Measurements from ENCODE around the gene NKG7.

NKG7 gene

GRCh38 chr19:51361239-51361638 is 11.2 kb downstream of the NKG7 start:
- H3K36me3 ChIP-seq (ENCODE audit: control insufficient read depth in 1 of 2, insufficient read depth in 2 of 2, low read depth in 1 of 2, low read length in 2 of 2) = peaks cover 5 to 11% of the 10 kb centered on the region in 2 experiments
- no peak overlapping the region for H3K4ac ChIP-seq (ENCODE audit: low read depth in 1 of 2, low read length in 2 of 2)
- no peak overlapping the region for H3K23ac ChIP-seq (ENCODE audit: low read length in 2 of 2)
- no peak overlapping the region for H3K18ac ChIP-seq (ENCODE audit: low read depth in 1 of 2, low read length in 2 of 2)
- H3K9me3 ChIP-seq (ENCODE audit: control insufficient read depth, low read length) = no peaks in the 10 kb centered on the region
- no peak overlapping the region for H2AK5ac ChIP-seq (ENCODE audit: low read length, severe bottlenecking)
- H3K9ac ChIP-seq (ENCODE audit: low read length) = no peak overlapping the region
- H4K91ac ChIP-seq (ENCODE audit: low read length) = no peak overlapping the region
- H3K4me3 ChIP-seq (ENCODE audit: insufficient read depth in 1 of 2, low read depth in 1 of 2, low read length in 2 of 2) = no peak overlapping the region
- no peak overlapping the region for H3K27ac ChIP-seq (ENCODE audit: low read length, poor library complexity, severe bottlenecking)
- WGBS = 95% methylated on average over 13 of the region's 13 CpGs
- no peak for DNase-seq
- no peak overlapping the region for H2BK5ac ChIP-seq (ENCODE audit: low read depth, low read length, poor library complexity, severe bottlenecking)
- no peak overlapping the region for H3K4me2 ChIP-seq (ENCODE audit: low read length, poor library complexity, severe bottlenecking)
- no peak overlapping the region for H2AFZ ChIP-seq (ENCODE audit: low read depth, low read length)
- H2BK120ac ChIP-seq (ENCODE audit: low read depth, low read length) = no peak overlapping the region
- no peaks in the 10 kb centered on the region for H3K27me3 ChIP-seq (ENCODE audit: control insufficient read depth in 1 of 2, insufficient read depth in 1 of 2, low read length in 2 of 2)
- no peak overlapping the region for H4K8ac ChIP-seq (ENCODE audit: low read length)
- no peak overlapping the region for H2BK12ac ChIP-seq (ENCODE audit: low read length in 2 of 2)
- H3K79me1 ChIP-seq (replicated peaks; ENCODE audit: low read length, poor library complexity, severe bottlenecking) = peaks cover 30% of the 10 kb centered on the region
- peak overlapping the region; percentile 70 for H2BK15ac ChIP-seq (ENCODE audit: low read depth, poor library complexity, severe bottlenecking)
- peaks cover 30% of the 10 kb centered on the region for H3K4me1 ChIP-seq (ENCODE audit: control insufficient read depth, insufficient read depth, low read depth, low read length)
- H3K14ac ChIP-seq (ENCODE audit: low read length in 2 of 2) = no peak overlapping the region

DNA sequence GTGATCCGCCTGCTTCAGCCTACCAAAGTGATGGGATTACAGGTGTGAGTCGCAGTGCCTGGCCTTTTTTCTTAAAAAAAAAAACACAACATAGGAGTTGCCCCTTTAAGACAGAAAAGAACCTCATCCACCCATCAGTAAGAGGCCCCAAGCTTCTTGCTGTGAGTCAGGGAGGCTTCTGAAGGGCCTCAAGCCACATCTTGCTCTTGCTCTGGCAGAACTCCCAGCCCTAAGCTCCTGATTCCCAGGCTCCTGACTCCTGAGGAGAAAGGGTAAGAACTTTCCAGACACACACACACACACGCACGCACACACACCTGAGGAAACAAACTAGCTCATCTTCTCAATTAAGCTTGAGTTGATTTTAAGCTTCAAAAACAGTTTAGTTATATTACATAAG is 13.2 kb downstream of the NKG7 start:
- Histone ChIP-seq H2BK15ac (ENCODE audit: low read depth, poor library complexity, severe bottlenecking) (no peak overlapping the region), H3K4me3 (ENCODE audit: insufficient read depth in 1 of 2, low read depth in 1 of 2, low read length in 2 of 2) (no peak overlapping the region), H3K4me2 (ENCODE audit: low read length, poor library complexity, severe bottlenecking) (no peak overlapping the region), H3K14ac (ENCODE audit: low read length in 2 of 2) (no peak overlapping the region), H3K4ac (ENCODE audit: low read depth in 1 of 2, low read length in 2 of 2) (no peak overlapping the region), H2AFZ (ENCODE audit: low read depth, low read length) (no peak overlapping the region), H3K36me3 (ENCODE audit: control insufficient read depth in 1 of 2, insufficient read depth in 2 of 2, low read depth in 1 of 2, low read length in 2 of 2) (peaks cover 6 to 11% of the 10 kb centered on the region in 2 experiments), H2AK5ac (ENCODE audit: low read length, severe bottlenecking) (no peak overlapping the region), H3K23ac (ENCODE audit: low read length in 2 of 2) (no peak overlapping the region), H3K27me3 (ENCODE audit: control insufficient read depth in 1 of 2, insufficient read depth in 1 of 2, low read length in 2 of 2) (no peaks in the 10 kb centered on the region), H4K8ac (ENCODE audit: low read length) (no peak overlapping the region), H3K18ac (ENCODE audit: low read depth in 1 of 2, low read length in 2 of 2) (peak overlapping the region in 1 of 2 experiments; percentile 60), H3K79me1 (replicated peaks; ENCODE audit: low read length, poor library complexity, severe bottlenecking) (peaks cover 25% of the 10 kb centered on the region), H3K9me3 (ENCODE audit: control insufficient read depth, low read length) (no peaks in the 10 kb centered on the region), H4K91ac (ENCODE audit: low read length) (no peak overlapping the region), H2BK5ac (ENCODE audit: low read depth, low read length, poor library complexity, severe bottlenecking) (no peak overlapping the region), H2BK12ac (ENCODE audit: low read length in 2 of 2) (peak overlapping the region in 1 of 2 experiments; percentile 72), H2BK120ac (ENCODE audit: low read depth, low read length) (peak overlapping the region; percentile 81), H3K9ac (ENCODE audit: low read length) (peak overlapping the region; percentile 45), H3K4me1 (ENCODE audit: control insufficient read depth, insufficient read depth, low read depth, low read length) (peaks cover 25% of the 10 kb centered on the region), H3K27ac (ENCODE audit: low read length, poor library complexity, severe bottlenecking) (peak overlapping the region; percentile 34)
- 80% methylated on average over 2 of the region's 4 CpGs for WGBS
- DNase-seq = peak; percentile 87

DNA sequence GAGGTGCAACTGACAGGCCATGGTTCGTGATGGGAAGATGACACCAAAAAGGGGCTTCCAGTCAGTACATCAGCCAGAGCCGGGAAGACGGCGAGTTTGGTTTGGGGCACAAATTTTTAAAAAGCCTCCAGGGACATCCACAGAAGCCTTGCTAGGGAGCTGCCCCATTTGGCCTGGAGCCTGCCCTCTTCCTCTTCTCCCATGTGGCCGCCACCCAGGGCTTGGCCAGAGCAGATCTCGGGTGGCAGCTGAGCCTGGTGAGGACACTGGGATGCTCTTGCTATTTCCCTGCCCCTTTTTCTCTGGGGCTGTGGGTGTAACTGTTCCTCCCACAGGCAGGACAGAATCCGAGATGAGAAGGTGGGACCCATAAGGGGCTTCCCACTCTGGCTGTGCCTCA is 14.5 kb downstream of the NKG7 start:
- 95% methylated on average over 6 of the region's 7 CpGs for WGBS
- peaks cover 7 to 17% of the 10 kb centered on the region in 2 experiments for H3K36me3 ChIP-seq (ENCODE audit: control insufficient read depth in 1 of 2, insufficient read depth in 2 of 2, low read depth in 1 of 2, low read length in 2 of 2)
- no peak overlapping the region for H3K27ac ChIP-seq (ENCODE audit: low read length, poor library complexity, severe bottlenecking)
- no peak overlapping the region for H3K18ac ChIP-seq (ENCODE audit: low read depth in 1 of 2, low read length in 2 of 2)
- no peak overlapping the region for H2AFZ ChIP-seq (ENCODE audit: low read depth, low read length)
- no peak for DNase-seq
- H3K4me2 ChIP-seq (ENCODE audit: low read length, poor library complexity, severe bottlenecking) = no peak overlapping the region
- no peak overlapping the region for H4K91ac ChIP-seq (ENCODE audit: low read length)
- H2BK5ac ChIP-seq (ENCODE audit: low read depth, low read length, poor library complexity, severe bottlenecking) = no peak overlapping the region
- H2AK5ac ChIP-seq (ENCODE audit: low read length, severe bottlenecking) = no peak overlapping the region
- H3K27me3 ChIP-seq (ENCODE audit: control insufficient read depth in 1 of 2, insufficient read depth in 1 of 2, low read length in 2 of 2) = no peaks in the 10 kb centered on the region
- peaks cover 22% of the 10 kb centered on the region for H3K4me1 ChIP-seq (ENCODE audit: control insufficient read depth, insufficient read depth, low read depth, low read length)
- no peak overlapping the region for H3K4me3 ChIP-seq (ENCODE audit: insufficient read depth in 1 of 2, low read depth in 1 of 2, low read length in 2 of 2)
- peak overlapping the region in 1 of 2 experiments; percentile 71 for H3K14ac ChIP-seq (ENCODE audit: low read length in 2 of 2)
- H3K4ac ChIP-seq (ENCODE audit: low read depth in 1 of 2, low read length in 2 of 2) = peak overlapping the region in 1 of 2 experiments; percentile 50
- no peak overlapping the region for H2BK120ac ChIP-seq (ENCODE audit: low read depth, low read length)
- no peak overlapping the region for H3K23ac ChIP-seq (ENCODE audit: low read length in 2 of 2)
- no peak overlapping the region for H3K9ac ChIP-seq (ENCODE audit: low read length)
- peak overlapping the region in 1 of 2 experiments; percentile 69 for H2BK12ac ChIP-seq (ENCODE audit: low read length in 2 of 2)
- no peak overlapping the region for H4K8ac ChIP-seq (ENCODE audit: low read length)
- no peaks in the 10 kb centered on the region for H3K9me3 ChIP-seq (ENCODE audit: control insufficient read depth, low read length)
- peaks cover 21% of the 10 kb centered on the region for H3K79me1 ChIP-seq (replicated peaks; ENCODE audit: low read length, poor library complexity, severe bottlenecking)
- H2BK15ac ChIP-seq (ENCODE audit: low read depth, poor library complexity, severe bottlenecking) = no peak overlapping the region

DNA sequence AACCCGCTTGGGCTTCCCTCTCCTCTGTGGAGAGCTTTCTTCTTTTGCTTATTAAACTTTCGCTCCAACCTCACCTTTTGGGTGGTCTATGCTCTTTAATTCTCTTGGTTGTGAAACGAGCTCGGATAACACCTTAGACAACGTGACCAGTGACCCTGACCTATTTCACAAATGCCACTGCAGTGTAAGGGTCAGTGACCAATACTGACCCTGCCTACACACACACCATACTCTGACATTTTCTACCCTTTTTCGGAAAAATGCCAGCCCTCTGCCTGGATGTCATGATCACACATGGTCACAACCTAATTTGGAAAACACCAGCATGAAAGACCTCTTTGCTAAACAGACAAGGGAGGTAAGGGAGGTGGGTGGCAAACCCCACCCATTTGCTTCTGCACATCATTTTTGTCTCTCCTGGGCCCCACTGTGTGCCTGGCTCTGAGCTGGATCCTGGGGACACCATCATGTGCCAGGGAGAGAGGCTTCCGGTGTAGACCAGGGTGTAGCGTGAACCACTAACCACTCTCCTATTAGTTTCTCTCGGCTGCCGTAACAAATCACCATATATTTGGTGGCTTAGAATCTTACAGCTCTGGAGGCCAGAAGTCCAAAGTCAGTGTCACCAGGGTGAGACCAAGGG is 16.2 kb downstream of the NKG7 start:
- no peak overlapping the region for H4K91ac ChIP-seq (ENCODE audit: low read length)
- 98% methylated on average over 10 of the region's 10 CpGs for WGBS
- no peak overlapping the region for H2BK12ac ChIP-seq (ENCODE audit: low read length in 2 of 2)
- no peak overlapping the region for H2BK15ac ChIP-seq (ENCODE audit: low read depth, poor library complexity, severe bottlenecking)
- H2AK5ac ChIP-seq (ENCODE audit: low read length, severe bottlenecking) = no peak overlapping the region
- peaks cover 18% of the 10 kb centered on the region for H3K79me1 ChIP-seq (replicated peaks; ENCODE audit: low read length, poor library complexity, severe bottlenecking)
- no peak overlapping the region for H3K18ac ChIP-seq (ENCODE audit: low read depth in 1 of 2, low read length in 2 of 2)
- H2BK5ac ChIP-seq (ENCODE audit: low read depth, low read length, poor library complexity, severe bottlenecking) = no peak overlapping the region
- H3K9me3 ChIP-seq (ENCODE audit: control insufficient read depth, low read length) = no peaks in the 10 kb centered on the region
- no peak overlapping the region for H3K9ac ChIP-seq (ENCODE audit: low read length)
- H3K36me3 ChIP-seq (ENCODE audit: control insufficient read depth in 1 of 2, insufficient read depth in 2 of 2, low read depth in 1 of 2, low read length in 2 of 2) = peaks cover 21 to 34% of the 10 kb centered on the region in 2 experiments
- H3K4me1 ChIP-seq (ENCODE audit: control insufficient read depth, insufficient read depth, low read depth, low read length) = peaks cover 13% of the 10 kb centered on the region
- H3K27ac ChIP-seq (ENCODE audit: low read length, poor library complexity, severe bottlenecking) = no peak overlapping the region
- no peak overlapping the region for H3K4me3 ChIP-seq (ENCODE audit: insufficient read depth in 1 of 2, low read depth in 1 of 2, low read length in 2 of 2)
- no peak overlapping the region for H2BK120ac ChIP-seq (ENCODE audit: low read depth, low read length)
- H3K4ac ChIP-seq (ENCODE audit: low read depth in 1 of 2, low read length in 2 of 2) = no peak overlapping the region
- peak overlapping the region in 1 of 2 experiments; percentile 5 for H3K23ac ChIP-seq (ENCODE audit: low read length in 2 of 2)
- no peak for DNase-seq
- no peak overlapping the region for H2AFZ ChIP-seq (ENCODE audit: low read depth, low read length)
- no peaks in the 10 kb centered on the region for H3K27me3 ChIP-seq (ENCODE audit: control insufficient read depth in 1 of 2, insufficient read depth in 1 of 2, low read length in 2 of 2)
- H3K14ac ChIP-seq (ENCODE audit: low read length in 2 of 2) = no peak overlapping the region
- H4K8ac ChIP-seq (ENCODE audit: low read length) = no peak overlapping the region
- H3K4me2 ChIP-seq (ENCODE audit: low read length, poor library complexity, severe bottlenecking) = no peak overlapping the region
